ENCODE data around the gene PAQR9.

DNA sequence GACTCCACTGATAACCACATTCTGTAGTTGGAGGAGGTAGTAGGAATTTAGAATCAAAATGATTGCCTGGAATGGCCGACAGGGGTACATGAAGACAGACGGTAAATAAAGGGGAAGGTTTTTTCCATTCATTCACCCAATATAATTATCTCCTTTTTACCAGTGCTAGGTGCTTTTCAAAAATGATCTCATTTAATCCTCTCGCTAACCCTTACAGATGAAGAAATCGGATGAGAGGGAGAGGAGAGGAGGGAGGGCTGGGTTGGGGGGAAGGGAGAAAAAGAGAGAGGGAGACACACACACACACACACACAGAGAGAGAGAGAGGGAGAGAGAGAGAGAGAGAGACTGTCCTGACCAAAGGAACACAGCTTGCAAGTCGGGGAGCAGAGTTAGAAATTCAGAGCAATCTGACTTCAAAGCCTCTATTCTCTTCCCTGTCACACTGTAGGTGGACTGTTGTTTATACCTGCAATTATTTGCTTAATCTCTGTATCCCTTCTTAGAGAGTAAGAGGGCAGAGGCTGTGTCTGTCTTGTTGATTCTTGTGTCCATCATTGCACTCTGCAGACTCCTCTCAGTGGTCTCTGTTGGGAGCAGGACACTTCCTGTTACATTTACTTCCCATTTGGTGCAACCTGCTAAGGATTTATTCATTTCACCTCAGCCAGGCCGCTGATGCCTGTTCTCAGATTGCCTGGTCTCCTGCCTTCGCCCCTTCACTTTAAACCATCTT is 18.7 kb upstream of the PAQR9 start:
- TF ChIP-seq POLR2AphosphoS5 (IDR thresholded peaks at IDR 0.05) (no peak), CTCF (IDR thresholded peaks at IDR 0.05) (no peak), POLR2A (IDR thresholded peaks at IDR 0.05) (no peak), EP300 (IDR thresholded peaks at IDR 0.05) (no peak)
